Measurements from ENCODE around the gene PCLO.
"Not testable (repeated sequence)": the region's sequence is repeated elsewhere in the genome, so short reads cannot be mapped to it uniquely, and the experiment has no call there.

PCLO gene

GRCh38 chr7:83130191-83130590, 32.5 kb downstream of the PCLO start:
- ATAC-seq, result no peak

- no peak for ATAC-seq
Measured at GRCh38 chr7:83119494-83119893, 43.2 kb downstream of the PCLO start.

GRCh38 chr7:83119026-83119382, 43.7 kb downstream of the PCLO start:
- ATAC-seq, result no peak

GRCh38 chr7:83118347-83119025, 44.2 kb downstream of the PCLO start:
- ATAC-seq, result no peak

- no peak for ATAC-seq
Measured at GRCh38 chr7:83117466-83117865, 45.2 kb downstream of the PCLO start.

DNA sequence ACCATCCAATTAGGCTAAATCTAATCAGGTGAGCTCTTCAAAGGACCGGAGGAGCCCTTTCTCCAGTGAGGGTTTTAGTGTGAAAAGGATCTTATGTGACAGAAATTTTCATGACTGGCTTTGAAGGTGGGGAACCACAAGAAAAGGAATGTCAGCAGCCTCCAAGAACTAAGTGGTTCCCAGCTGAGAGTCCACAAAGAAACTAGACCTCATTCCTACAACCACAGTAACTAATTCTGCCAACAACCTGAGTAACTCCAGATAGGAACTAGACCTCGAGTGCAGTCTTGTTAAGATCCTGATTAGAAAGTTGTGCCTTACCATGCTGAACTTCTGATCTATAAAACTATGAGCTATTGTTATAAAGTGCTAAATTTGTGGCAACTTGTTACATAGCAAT, 51.3 kb downstream of the PCLO start:
- ATAC-seq, result no peak

DNA sequence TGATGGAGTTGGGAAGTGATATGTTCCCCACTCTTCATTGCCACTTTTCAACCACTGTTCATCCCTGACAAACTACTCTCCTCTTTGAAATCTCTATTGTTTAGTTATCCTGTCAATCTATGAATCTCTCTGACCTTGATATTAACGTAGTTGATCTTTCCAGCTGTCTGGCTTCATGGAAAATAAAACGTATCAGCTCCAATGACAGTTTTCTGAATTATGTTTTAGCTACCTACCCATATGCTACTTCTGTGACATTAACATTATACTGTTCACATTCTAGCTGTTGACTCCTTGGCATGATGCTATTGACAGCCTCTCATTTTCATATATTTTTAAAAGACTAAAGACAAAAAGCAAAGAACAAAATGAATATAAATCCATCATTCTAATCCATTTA, 53.3 kb downstream of the PCLO start:
- ATAC-seq, result no peak

DNA sequence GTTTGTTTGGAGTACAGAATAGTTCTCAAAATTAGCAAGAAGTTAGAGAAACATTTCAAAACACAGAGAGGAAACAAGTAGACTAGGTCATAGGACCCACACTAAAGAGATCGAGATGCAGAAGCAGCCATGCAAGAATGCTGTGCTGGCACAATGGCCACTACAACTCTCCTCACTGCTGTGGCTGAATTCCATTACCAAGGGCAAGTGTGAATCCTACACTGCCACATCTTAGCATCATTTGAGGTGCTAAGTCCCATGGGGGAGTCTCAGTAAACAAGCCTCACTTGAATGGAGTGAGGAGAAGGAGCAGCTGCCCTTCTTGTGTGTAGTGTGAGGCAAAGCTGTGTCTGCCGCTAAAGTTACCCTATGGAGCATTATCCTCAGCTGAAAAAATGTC, 56.7 kb downstream of the PCLO start:
- ATAC-seq, result no peak

DNA sequence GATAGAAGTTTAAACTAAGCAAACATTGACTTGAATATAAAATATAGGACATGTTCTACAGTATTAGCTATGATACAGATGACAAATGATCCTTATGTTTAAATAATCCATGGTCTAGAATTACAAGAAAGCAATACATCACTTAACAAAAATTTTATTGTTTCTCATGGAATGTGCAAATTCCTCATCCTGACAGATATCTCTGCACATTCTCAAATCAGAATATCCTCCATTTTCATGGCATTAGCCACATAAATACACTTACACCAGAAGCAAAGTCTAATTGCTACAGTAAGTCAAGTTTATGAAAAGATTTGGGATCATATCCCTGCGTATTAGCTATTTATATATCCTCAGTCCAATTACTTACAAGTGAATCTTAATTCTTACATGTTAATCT, 57.6 kb downstream of the PCLO start:
- no peak for ATAC-seq

DNA sequence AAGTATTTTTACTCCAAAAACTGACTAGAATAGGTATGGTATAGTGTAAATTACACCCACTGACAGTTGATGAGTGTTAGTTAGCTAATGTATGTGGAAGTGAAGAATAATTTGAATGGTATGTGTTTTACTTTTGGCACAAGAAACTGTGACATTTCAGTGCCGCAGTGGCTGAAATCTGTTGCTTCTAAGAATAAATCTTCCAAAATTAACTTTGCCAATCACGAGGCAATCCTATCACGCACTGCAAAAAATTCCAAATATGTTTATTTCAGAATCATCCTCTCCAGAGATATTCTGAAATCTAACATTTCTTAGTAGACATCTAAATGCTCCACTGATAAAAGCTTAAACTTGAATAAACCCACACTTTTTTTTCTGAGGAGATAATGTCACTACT, 61.2 kb downstream of the PCLO start:
- no peak for ATAC-seq

GRCh38 chr7:83096065-83096580, 66.6 kb downstream of the PCLO start:
- ATAC-seq, result no peak

DNA sequence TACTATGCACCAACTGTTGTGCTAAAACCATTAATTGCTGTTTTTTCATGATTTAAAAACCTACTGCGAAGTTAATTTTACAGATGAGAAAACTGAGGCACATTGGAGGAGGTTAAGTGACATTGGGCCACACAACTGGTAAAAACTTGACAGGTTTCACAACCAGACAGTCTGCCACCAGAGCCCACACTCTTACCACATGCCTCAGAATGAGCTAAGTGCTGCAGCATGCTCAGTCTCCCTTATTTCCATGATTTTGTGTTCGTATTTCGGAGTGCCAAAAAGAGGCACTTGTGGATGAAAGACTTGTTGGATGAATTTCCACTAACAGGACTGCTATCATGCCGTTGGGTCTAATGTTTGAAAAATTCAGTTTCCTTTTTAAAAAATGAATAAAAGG, 77.4 kb downstream of the PCLO start:
- ATAC-seq, result no peak

DNA sequence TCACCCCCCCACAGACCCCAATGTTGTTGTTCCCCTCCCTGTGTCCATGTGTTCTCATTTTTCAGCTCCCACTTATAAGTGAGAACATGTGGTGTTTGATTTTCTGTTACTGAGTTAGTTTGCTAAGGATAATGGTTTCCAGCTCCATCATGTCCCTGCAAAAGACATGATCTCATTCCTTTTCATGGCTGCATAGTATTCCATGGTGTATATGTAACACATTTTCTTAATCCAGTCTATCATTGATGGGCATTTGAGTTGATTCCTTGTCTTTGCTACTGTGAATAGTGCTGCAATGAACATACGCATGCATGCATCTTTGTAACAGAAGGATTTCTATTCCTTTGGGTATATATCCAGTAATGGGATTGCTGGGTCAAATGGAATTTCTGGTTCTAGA, 82.8 kb downstream of the PCLO start:
- not testable (repeated sequence) for ATAC-seq

- ATAC-seq, result no peak
Measured at GRCh38 chr7:83077328-83077727, 85.4 kb downstream of the PCLO start.

DNA sequence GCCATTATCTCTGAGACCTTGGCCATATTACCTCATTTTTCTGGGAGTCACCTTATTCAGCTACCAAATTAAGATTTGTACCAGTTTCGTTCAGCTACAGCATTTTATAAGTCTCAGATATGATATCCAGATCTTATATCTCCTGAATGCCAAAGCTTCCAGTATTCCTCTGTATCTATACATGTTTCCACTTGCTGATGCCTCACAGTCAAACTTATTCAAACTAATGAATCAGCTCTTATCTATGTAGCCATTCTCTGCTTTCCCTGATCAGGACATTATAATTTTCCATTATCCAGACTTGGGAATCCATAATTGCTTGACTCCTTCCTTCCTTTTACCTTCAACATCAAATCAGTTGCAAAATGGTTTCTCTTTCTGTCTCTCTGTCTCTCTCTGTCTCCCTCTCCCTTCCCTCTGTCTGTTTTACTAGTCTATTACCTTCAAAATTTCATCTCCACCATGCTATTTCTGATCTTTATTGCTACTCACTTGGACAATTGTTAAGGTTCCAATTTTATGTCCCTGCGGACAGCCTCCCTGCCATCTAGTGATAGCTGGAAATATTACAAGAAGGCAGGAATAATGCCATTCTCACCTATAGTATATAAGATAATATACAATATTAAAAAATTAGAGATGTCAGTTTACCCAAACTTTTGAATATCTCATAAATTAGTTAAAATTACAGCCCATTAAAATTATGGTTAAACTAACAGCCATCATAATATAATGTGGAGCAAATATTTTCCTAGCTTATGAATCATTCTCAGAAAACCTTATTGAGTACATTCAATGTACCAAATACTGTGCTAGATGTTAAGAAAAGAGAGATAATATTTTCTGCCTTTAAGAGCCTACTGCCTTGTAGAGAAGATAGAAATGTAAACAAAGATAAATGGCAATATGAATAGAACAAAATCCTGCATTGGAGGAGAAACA, 89.8 kb downstream of the PCLO start:
- no peak for ATAC-seq

DNA sequence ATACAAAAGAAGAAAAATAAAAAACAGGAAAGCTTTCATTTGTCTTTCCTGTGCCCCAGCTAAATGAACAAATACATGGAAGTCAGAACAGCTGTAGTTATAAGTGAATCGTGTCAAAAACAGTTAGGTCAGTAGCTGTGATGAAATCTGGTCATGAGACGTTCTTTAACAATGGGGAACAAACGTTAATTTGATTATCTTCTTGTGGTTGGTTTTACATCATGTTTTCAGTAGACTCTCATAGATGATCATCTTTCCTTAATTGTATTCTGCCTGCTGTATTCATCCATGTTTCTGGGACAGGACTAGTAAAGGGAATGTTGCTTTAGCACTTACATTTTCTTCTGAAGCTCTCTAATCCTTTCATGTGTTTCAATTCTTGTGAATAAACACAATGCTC, 97.0 kb downstream of the PCLO start:
- ATAC-seq, result no peak

GRCh38 chr7:83060218-83060617, 102.5 kb downstream of the PCLO start:
- ATAC-seq, result no peak

DNA sequence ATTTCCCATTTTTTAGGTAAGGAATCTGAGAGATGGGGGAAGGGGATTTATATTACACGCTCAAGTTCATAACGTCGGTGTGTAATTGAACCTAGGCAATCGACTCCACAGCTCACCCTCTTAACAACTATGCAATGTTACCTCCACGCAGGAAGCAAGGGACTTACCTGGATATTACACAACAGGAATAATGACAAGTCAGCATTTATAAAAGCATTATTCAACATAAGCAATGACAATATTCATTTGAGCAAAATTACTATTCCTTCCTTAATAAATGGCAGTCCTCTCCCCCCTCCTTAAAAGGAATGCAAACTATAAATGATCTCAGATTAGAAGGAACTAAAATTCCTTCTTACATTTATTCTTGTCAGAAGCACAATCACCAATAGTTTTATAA, 104.0 kb downstream of the PCLO start:
- no peak for ATAC-seq

DNA sequence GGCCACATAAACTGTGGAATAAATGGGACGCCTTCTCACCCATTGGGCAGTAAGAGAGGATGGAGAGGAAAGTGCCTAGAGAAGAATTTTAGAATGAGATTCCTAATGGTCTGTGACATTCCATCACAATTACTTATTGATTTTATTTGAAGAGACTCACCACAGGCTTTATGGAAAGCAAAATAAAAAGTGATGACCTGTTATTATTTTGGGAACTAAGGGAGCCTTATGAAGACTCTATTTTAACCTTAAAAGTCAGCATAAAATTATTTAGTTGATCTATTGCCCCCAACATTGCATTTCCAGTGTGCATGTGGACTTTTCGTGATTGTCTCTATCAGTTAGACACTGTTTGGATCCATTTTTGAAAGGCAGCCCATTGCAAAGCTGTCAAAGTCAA, 107.5 kb downstream of the PCLO start:
- no peak for ATAC-seq

GRCh38 chr7:83054472-83054871, 108.2 kb downstream of the PCLO start:
- no peak for ATAC-seq

- no peak for ATAC-seq
Measured at GRCh38 chr7:83053965-83054364, 108.7 kb downstream of the PCLO start.

DNA sequence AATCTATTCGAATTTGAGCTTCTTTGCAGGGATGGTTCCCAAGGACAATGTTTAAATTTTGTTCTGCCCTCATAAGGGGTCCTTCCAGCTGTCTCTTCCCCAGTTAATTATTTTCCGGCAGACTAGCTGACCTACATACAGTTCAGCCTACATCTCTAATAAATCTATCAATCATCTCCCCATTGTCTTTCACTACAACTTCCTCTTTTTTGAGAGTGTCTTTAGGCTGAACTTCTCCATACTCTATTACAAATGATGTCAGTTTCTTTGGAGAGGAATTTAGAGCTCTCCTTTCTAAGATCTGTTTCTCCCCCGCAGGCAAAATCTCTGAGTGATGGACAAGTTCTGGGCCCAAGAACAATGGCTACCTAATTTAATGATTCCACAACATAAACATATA, 122.2 kb downstream of the PCLO start:
- ATAC-seq, result no peak

DNA sequence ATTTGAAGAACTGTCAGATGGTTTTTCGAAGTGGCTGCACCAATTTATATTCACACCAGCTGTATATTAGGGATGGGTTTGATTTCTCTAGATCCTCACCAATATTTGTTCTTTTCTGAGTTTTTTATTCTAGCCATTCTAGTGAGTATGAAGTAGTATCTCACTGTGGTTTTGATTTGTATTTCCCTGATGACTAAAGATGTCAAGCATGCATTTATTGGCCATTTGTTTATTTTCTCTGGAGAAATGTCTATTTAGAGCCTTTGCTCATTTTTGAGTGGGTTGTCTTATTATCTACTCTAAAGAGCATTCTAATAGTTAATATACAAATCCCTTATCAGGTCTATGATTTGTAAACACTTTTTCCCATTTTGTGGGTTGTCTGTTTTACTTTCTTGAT, 123.9 kb downstream of the PCLO start:
- ATAC-seq, result no peak

DNA sequence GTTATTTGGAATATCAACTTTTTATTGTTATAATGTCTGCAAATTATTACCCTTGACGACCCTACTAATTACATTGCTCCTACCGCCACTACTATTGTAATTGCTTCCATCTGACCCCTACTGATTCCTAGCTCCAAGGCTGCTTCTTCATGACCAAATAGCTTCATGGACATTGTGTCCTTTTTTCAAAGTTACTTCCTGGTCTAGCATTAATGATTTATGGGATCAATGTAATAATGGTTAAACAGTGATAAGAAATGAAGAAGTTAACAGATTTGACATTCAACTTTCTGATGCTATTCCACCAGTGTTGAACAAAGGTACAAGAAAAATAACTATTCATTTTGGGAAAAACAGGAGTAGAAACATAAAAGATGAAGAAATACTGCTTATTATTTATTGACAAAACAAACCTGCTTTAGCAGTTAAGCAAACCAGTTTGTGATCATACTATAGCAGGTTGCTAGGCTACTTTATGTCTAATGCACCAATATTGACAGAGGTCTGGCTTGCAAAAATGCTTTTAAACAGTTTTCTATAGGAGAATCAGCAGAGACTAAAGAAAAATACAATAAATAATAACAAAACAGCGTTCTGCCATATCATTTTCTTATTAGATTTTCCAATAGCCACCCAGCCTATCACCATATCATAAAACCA, 125.8 kb downstream of the PCLO start:
- no peak for ATAC-seq
